ENCODE results near the gene HSPA1L. TPM values are rescaled to one million over a fixed set of nuclear protein-coding genes. Genes with fewer than 3 reads are reported as not detected.

The HSPA1L gene
- total and polyA plus RNA-seq, 2 experiments from 2014 or later: 0.44 to 0.83 TPM

DNA sequence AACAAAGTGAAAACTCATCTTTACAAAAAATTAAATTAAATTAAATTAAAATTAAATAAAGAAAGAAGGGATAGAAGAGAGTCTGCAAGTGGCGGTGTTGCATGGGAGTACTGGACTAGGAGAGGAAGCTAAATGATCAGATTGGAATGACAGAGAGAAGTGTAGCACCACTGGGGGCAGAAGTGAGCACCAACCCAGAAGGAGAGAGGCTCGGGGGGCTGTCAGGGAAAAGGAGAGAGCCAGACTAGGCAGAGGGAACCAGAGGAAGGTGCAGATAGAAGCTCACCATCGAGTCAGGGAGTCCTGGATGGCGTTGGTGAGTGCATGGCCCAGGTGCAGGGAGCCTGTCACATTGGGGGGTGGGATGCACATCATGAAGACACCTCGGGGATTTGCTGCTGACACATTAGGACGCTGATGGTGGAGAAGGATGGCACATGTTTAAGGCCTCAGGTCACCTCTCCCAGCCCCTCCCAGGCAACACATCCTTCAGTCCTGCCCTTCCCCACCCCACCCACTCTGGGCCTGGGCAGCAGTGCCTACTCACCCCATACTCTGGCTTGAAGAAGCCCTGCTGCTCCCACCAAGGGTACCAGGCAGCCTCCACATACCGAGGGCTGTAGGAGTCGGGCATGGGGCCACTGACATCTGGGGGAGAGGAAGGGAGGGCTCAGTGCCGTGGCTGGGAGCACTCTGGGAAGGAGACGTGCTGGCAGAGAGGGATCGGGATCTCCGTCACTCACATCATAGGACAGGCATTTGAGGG is 23.6 kb downstream of the HSPA1L start:
- Histone ChIP-seq H3K4me3 (no peak overlapping the region), H3K4me2 (no peak overlapping the region), H3K79me2 (replicated peaks; ENCODE audit: insufficient read depth) (peaks cover 22% of the 10 kb centered on the region), H3K27me3 (ENCODE audit: insufficient read depth) (no peaks in the 10 kb centered on the region), H3K27ac (ENCODE audit: low read depth) (no peak overlapping the region), H2AFZ (no peak overlapping the region), H4K20me1 (replicated peaks; ENCODE audit: insufficient read depth) (peaks cover 5% of the 10 kb centered on the region; the same call in 1 of the 2 replicates), H3K4me1 (ENCODE audit: insufficient read depth) (no peaks in the 10 kb centered on the region; the same call in 1 of the 2 replicates), H3F3A (replicated peaks; ENCODE audit: low read depth) (peaks cover 14% of the 10 kb centered on the region), H3K9me2 (ENCODE audit: insufficient read depth) (no peaks in the 10 kb centered on the region), H3K36me3 (ENCODE audit: insufficient read depth) (peaks cover 14% of the 10 kb centered on the region)
- DNase-seq (ENCODE audit: low spot score) (peak; percentile 90), ATAC-seq (peak; percentile 57)
- TF ChIP-seq NANOG (IDR thresholded peaks at IDR 0.05; ENCODE audit: borderline replicate concordance) (no peak), CREB1 (CRISPR knock-in tag; IDR thresholded peaks at IDR 0.05; ENCODE audit: low read depth) (0 out of 2 replicates have a peak, but pooled peaks have one; percentile 21)
- TF ChIP-seq, protein P1, sequence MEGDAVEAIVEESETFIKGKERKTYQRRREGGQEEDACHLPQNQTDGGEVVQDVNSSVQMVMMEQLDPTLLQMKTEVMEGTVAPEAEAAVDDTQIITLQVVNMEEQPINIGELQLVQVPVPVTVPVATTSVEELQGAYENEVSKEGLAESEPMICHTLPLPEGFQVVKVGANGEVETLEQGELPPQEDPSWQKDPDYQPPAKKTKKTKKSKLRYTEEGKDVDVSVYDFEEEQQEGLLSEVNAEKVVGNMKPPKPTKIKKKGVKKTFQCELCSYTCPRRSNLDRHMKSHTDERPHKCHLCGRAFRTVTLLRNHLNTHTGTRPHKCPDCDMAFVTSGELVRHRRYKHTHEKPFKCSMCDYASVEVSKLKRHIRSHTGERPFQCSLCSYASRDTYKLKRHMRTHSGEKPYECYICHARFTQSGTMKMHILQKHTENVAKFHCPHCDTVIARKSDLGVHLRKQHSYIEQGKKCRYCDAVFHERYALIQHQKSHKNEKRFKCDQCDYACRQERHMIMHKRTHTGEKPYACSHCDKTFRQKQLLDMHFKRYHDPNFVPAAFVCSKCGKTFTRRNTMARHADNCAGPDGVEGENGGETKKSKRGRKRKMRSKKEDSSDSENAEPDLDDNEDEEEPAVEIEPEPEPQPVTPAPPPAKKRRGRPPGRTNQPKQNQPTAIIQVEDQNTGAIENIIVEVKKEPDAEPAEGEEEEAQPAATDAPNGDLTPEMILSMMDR (conservative IDR thresholded peaks at IDR 0.05; ENCODE audit: low read depth in 2 of 2): peak; percentile 61 to 75
- TF ChIP-seq, protein P2, sequence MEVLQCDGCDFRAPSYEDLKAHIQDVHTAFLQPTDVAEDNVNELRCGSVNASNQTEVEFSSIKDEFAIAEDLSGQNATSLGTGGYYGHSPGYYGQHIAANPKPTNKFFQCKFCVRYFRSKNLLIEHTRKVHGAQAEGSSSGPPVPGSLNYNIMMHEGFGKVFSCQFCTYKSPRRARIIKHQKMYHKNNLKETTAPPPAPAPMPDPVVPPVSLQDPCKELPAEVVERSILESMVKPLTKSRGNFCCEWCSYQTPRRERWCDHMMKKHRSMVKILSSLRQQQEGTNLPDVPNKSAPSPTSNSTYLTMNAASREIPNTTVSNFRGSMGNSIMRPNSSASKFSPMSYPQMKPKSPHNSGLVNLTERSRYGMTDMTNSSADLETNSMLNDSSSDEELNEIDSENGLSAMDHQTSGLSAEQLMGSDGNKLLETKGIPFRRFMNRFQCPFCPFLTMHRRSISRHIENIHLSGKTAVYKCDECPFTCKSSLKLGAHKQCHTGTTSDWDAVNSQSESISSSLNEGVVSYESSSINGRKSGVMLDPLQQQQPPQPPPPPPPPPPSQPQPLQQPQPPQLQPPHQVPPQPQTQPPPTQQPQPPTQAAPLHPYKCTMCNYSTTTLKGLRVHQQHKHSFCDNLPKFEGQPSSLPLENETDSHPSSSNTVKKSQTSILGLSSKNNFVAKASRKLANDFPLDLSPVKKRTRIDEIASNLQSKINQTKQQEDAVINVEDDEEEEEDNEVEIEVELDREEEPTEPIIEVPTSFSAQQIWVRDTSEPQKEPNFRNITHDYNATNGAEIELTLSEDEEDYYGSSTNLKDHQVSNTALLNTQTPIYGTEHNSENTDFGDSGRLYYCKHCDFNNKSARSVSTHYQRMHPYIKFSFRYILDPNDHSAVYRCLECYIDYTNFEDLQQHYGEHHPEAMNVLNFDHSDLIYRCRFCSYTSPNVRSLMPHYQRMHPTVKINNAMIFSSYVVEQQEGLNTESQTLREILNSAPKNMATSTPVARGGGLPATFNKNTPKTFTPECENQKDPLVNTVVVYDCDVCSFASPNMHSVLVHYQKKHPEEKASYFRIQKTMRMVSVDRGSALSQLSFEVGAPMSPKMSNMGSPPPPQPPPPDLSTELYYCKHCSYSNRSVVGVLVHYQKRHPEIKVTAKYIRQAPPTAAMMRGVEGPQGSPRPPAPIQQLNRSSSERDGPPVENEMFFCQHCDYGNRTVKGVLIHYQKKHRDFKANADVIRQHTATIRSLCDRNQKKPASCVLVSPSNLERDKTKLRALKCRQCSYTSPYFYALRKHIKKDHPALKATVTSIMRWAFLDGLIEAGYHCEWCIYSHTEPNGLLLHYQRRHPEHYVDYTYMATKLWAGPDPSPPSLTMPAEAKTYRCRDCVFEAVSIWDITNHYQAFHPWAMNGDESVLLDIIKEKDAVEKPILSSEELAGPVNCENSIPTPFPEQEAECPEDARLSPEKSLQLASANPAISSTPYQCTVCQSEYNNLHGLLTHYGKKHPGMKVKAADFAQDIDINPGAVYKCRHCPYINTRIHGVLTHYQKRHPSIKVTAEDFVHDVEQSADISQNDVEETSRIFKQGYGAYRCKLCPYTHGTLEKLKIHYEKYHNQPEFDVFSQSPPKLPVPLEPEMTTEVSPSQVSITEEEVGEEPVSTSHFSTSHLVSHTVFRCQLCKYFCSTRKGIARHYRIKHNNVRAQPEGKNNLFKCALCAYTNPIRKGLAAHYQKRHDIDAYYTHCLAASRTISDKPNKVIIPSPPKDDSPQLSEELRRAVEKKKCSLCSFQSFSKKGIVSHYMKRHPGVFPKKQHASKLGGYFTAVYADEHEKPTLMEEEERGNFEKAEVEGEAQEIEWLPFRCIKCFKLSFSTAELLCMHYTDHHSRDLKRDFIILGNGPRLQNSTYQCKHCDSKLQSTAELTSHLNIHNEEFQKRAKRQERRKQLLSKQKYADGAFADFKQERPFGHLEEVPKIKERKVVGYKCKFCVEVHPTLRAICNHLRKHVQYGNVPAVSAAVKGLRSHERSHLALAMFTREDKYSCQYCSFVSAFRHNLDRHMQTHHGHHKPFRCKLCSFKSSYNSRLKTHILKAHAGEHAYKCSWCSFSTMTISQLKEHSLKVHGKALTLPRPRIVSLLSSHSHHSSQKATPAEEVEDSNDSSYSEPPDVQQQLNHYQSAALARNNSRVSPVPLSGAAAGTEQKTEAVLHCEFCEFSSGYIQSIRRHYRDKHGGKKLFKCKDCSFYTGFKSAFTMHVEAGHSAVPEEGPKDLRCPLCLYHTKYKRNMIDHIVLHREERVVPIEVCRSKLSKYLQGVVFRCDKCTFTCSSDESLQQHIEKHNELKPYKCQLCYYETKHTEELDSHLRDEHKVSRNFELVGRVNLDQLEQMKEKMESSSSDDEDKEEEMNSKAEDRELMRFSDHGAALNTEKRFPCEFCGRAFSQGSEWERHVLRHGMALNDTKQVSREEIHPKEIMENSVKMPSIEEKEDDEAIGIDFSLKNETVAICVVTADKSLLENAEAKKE (CRISPR knock-in tag; IDR thresholded peaks at IDR 0.05): no peak
- Mint-ChIP-seq H3K4me3 (no peak overlapping the region; the same call in 2 of the 3 replicates), H3K36me3 (ENCODE audit: low read depth) (peaks cover 47% of the 10 kb centered on the region), H3K4me1 (peaks cover 9% of the 10 kb centered on the region), H3K27ac (0 out of 2 replicates have a peak overlapping the region, but pooled peaks have one; percentile 14), H3K9me3 (no peaks in the 10 kb centered on the region), H3K27me3 (ENCODE audit: insufficient read depth, low read depth, poor library complexity) (peaks cover 13% of the 10 kb centered on the region)

All from GM23338 (cell line).